ENCODE measurements around the gene POTEC.
"Not testable (repeated sequence)": the region's sequence is repeated elsewhere in the genome, so short reads cannot be mapped to it uniquely, and the experiment has no call there.

GRCh38 chr18:14474007-14474720, 69.2 kb downstream of the POTEC start:
- not testable (repeated sequence) for TF ChIP-seq CTCF (conservative IDR thresholded peaks at IDR 0.05; ENCODE audit: low read length); EZH2phosphoT487 (IDR thresholded peaks at IDR 0.05; ENCODE audit: borderline replicate concordance, low read depth, low read length)

Measured in OCI-LY7 (cell line).